Measurements from ENCODE around the gene SGCG. TPM values are rescaled to one million over a fixed set of nuclear protein-coding genes. Genes with fewer than 3 reads are reported as not detected.

SGCG gene, protein sequence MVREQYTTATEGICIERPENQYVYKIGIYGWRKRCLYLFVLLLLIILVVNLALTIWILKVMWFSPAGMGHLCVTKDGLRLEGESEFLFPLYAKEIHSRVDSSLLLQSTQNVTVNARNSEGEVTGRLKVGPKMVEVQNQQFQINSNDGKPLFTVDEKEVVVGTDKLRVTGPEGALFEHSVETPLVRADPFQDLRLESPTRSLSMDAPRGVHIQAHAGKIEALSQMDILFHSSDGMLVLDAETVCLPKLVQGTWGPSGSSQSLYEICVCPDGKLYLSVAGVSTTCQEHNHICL
- total RNA-seq (2022; extraction: Qiagen RNA extraction; ENCODE audit: low read depth), result not detected in 5 replicates

DNA sequence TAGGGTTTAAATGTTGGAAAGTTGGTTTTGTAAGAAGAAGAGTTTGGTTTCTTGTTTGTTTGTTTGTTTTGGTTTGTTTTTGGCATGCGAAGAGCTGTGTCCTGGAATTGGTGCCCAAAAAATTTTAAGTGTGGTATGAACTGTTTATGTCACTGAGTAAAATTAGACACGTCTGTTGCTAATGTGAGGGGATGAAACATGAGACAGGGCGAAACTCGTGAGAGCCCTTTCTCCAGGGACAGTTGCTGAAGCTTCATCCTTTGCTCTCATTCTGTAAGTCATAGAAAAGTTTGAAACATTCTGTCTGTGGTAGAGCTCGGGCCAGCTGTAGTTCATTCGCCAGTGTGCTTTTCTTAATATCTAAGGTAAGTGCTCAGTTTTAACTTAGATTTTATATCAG is at the start of gene SGCG:
TSS of gene SGCG (plus strand) at position 269 of the 400 bp plus-strand sequence. CDS start 22,716 bp downstream, outside the sequence.

Measured in A549 treated with DMSO at 1 μM for 4 hours (cell line).